GM19099 (cell line): Measurements from ENCODE around the gene ANO5.
A peak's percentile ranks its signal among the peaks of the same experiment; 100 is the strongest.

Source experiments
- POLR2A ChIP-seq: IDR thresholded peaks from 3 replicates; pipeline ENCODE4 v1.6.1; 2011; ENCODE audit warnings: low read depth; ENCODE audit not compliant: insufficient read length; ENCODE audit errors: extremely low read depth

Gene ANO5

GRCh38 chr11:22190827-22191463 is 1.9 kb upstream of the ANO5 start:
- TF ChIP-seq POLR2A: no peak

DNA sequence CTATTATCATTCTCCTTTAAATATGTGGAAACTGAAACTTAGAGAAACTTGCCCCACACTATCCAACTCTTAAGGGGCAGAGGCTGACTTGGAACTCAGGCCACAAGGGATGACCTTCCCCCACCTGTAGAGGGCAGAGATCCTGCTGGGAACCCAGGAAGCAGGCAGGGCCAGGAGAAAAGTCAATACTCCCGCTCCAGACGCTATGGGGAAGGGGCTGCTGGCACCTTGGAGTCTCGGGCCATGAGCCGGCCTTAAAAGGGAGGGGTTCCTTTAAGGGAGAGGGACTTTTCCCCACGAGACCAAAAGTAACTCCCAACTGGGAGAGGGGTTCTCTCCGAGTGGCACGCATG is 620 bp upstream of the ANO5 start:
- TF ChIP-seq POLR2A: no peak

DNA sequence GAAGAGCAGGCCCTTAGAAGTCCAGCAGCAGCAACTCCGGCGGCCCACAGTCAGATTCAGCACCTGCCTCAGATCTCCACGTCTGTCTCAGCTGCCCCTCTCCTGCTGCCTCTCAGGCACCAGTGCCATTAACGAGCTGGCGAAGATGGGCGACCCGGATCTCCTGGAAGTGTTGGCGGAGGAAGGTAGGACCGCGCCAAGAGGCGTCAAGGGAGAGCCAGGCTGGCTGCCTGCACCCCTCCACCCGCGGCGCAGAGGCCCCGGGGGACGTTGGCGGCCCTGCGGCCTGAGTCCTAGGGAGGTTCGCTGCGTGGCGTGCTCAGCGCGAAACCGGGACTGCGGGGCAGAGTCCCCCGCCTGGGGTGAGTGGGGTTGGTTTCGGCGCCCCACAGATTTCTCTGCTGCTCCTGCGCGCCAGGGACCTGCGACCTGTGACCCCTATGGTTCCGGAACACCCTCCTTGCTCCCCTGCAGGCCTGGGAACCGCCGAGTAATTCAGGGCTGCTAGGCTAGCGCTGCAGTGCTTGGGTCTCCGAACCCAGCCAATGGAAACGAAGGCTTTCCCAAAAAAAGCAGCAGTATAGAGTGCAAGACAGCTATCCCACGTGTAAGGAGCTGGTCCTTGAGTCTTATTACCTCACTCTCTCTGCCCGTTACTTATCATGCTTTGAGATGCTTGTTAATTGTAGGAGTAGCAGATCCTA is 615 bp downstream of the ANO5 start:
- TF ChIP-seq POLR2A: peak; percentile 49

GRCh38 chr11:22194306-22194705 is 1.4 kb downstream of the ANO5 start:
- no peak for TF ChIP-seq POLR2A

DNA sequence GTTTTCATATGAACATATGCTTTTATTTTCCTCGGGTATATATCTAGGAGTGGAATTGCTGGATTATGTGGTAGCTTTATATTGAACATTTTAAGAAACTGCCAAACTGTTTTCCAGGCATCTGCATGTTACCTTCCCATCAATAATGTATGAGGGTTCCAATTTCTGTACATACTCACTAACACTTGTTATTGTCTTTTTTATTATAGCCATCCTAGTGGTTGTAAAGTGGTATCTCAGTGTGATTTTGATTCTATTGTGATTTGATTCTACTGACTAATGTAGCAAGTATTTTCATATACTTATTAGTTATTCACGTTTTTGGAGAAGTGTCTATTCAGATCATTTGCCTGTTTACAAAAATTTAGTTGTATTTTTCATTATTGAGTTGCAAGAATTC is 2.0 kb downstream of the ANO5 start:
- TF ChIP-seq POLR2A: no peak

GRCh38 chr11:22197139-22198005 is 4.5 kb downstream of the ANO5 start:
- no peak for TF ChIP-seq POLR2A

DNA sequence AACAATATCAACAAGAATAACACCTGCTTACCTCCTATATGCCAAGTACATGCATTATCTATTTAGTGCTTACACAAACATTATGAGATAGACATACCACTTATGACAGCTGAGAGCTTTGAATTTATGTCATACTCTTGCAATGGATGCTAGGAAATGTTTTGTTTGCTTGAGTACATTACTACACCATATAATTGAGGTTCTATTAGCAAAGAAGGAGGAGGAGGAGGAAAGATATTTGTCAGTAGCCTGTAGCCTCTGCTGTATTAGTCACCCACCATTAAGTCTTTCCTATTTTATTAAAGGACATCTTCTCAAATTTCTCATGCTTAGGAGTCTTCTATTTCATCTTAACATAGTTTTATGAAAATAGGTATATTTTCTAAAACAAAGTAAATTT is 6.4 kb downstream of the ANO5 start:
- TF ChIP-seq POLR2A: no peak

DNA sequence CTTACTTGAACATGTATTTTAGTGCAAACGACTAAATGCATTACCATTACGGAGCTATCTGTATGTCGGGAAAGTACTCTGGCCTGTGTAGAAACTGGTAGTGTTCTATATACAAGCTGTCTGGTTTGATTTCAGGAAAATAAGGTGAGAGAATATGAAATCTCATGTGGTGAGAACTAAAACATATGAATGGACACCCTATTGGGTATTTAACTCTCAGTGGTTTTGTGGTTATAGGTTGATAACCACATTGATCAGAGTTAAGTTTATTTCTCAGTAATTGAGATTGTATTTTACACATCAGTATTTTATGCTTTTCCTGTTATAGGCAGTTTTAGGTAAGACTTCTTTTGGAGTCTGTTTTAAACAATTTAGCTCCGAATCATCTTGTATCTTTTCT is 10.4 kb downstream of the ANO5 start:
- TF ChIP-seq POLR2A: no peak

DNA sequence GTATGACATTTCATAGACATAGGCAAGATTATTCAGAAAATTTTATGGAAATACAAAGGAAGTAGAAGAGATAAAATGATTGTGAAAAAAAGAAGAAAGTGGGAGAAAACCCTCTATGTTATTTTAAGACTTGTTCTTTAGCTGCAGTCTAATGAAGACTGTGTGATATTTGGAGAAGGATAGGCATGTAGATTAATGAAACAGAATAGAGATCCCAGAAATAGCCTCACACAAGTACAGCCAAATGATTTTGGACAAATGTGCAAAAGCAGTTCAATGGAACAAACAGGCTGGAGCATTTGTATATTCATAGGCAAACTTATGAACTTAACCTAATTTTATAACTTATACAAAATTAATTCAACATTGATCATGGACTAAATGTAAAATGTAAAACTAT is 14.3 kb downstream of the ANO5 start:
- no peak for TF ChIP-seq POLR2A

GRCh38 chr11:22208151-22208858 is 15.4 kb downstream of the ANO5 start:
- no peak for TF ChIP-seq POLR2A

DNA sequence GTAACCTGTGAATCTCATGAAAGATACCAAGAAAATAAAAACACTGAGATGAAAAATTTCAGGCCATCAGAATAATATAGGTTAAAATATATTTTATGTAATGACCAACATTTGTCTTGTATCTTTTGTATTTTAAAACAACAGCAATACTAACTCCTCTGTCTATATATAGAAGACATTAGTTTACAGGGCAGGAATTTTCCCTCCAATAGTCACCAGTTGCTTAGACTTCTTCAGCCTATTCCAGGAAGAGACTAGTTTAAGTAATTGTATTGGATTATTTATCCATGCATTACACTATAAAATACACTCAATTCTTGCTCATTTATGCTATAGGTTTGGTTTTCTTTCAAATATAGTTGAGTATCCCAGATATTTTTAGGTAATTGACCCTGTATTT is 24.1 kb downstream of the ANO5 start:
- TF ChIP-seq POLR2A: no peak

DNA sequence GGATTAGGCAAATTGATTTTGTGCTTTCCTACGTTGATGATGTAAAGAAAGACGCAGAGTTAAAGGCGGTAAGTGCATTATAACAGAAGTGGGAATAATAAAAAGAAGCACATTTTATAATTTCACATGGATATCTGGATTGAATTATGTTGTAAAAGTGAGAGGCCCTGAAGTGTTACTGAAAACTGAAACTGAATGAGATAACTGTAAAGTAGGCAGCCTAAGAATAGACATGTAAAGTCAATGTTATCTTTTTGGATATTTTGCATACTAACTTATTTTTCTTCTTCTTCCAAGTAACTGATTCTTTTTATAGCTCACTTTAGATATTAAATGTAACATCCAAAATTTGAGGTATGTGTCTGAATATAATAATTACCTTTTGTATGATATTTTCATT is 28.3 kb downstream of the ANO5 start:
- no peak for TF ChIP-seq POLR2A

DNA sequence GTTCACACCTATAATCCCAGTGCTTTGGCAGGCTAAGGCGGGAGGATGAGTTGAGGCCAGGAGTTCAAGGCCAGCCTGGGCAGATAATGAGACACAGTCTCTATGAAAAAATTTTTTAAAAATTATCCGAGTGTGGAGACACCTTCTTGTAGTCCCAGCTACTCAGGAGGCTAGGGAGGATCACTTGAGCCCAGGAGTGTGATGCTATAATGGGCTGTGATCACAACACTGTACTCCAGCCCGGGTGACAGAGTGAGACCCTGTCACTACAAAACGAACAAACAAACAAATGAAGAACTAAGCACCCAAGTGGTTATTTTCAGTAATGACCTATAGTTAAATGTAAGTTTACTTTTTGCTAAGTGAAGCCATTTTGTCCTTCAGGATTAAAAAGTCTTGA is 32.3 kb downstream of the ANO5 start:
- TF ChIP-seq POLR2A: no peak

DNA sequence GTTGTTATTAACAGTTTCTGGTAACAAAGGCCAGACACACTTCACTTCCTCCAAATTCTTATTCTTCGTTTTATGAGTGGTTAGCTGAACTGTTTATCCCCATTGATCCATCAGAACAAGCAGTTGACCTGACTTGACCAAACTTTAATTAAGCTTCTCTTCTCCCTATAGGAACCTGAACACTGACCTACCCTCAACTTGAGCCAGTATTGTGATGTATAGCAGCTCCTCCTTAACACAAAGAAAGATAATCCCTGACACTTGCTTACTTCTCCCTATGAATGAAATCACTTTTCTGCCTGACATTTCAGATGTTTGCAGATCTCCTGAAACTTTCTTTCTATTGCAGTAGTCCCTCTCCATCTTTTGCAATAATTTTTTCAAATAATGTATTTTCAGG is 41.9 kb downstream of the ANO5 start:
- no peak for TF ChIP-seq POLR2A

DNA sequence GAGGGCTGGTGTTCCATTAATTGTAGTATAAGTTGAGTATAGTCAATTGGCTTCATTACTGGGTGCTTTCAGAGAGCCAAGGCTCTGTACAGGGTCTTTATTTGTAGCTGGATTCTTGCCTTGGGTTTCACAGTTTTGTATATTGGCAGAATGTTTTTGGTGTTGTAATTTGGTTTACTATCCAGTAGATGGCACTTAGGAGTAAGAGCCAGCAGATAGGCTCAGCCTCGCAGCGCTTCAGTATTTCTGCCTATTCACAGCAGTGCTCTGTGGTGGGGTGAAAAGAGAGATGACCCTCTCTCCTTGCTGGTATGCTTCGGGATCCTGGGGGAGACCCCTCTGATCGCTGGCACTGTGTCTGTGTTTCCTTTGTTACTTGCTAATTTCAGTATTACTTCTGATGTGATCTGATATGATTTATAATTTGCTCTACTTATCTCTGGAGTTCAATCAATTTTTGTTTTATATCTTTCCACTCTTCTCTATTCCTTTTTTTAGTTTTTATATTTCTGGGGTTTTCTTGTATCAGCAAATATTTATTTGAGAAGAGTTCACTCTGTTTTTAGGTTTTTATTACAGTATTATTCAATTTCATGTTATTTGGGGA is 52.2 kb downstream of the ANO5 start:
- TF ChIP-seq POLR2A: no peak

- no peak for TF ChIP-seq POLR2A
Observed at GRCh38 chr11:22246992-22247391, 54.1 kb downstream of the ANO5 start.

- no peak for TF ChIP-seq POLR2A
Observed at GRCh38 chr11:22249871-22250270, 57.0 kb downstream of the ANO5 start.
